Measurements from ENCODE around the gene PARD3B. TPM values are rescaled to one million over a fixed set of nuclear protein-coding genes. Genes with fewer than 3 reads are reported as not detected.

Gene PARD3B
- total and polyA plus RNA-seq, 7 donors: 0.42 to 6.0 (median 4.8) TPM

- ATAC-seq: no peak
Observed at GRCh38 chr2:205531072-205531471, 985.8 kb downstream of the PARD3B start.

GRCh38 chr2:205531489-205532148 lies 986.3 kb downstream of the PARD3B start:
- Histone ChIP-seq H3K4me1 (no peaks in the 10 kb centered on the region), H3K27ac (no peak overlapping the region), H3K4me3 (no peak overlapping the region), H3K9me3 (no peaks in the 10 kb centered on the region), H3K36me3 (ENCODE audit: insufficient read depth in 1 of 2, low read depth in 1 of 2) (no peaks in the 10 kb centered on the region), H3K27me3 (ENCODE audit: insufficient read depth in 3 of 3, low read length in 2 of 3) (no peaks in the 10 kb centered on the region)
- no peak for ATAC-seq
- no peak for DNase-seq
- TF ChIP-seq CTCF (IDR thresholded peaks at IDR 0.05): no peak
- intact Hi-C loops (cut with DNase I): no loop called here
- WGBS, 3 donors: 88 to 91% (median 89%) methylated on average over 9 of the region's 9 CpGs

More at GRCh38 chr2:205531072-205531471, 985.8 kb downstream of the PARD3B start:
- no peak for TF ChIP-seq CTCF (IDR thresholded peaks at IDR 0.05)
- Histone ChIP-seq H3K27ac (no peak overlapping the region), H3K4me1 (no peaks in the 10 kb centered on the region), H3K9me3 (no peaks in the 10 kb centered on the region), H3K4me3 (no peak overlapping the region), H3K27me3 (ENCODE audit: insufficient read depth in 3 of 3, low read length in 2 of 3) (no peaks in the 10 kb centered on the region), H3K36me3 (ENCODE audit: insufficient read depth in 1 of 2, low read depth in 1 of 2) (no peaks in the 10 kb centered on the region)
- intact Hi-C loops (cut with DNase I): no loop called here
- 67 to 78% (median 73%) methylated on average over 2 of the region's 2 CpGs for WGBS, 3 donors
- no peak for DNase-seq

GRCh38 chr2:205535001-205535400 lies 989.7 kb downstream of the PARD3B start:
- 57 to 69% (median 67%) methylated on average over 3 of the region's 3 CpGs for WGBS, 3 donors
- no peaks in the 10 kb centered on the region for H3K4me1 ChIP-seq
- H3K9me3 ChIP-seq: no peaks in the 10 kb centered on the region
- H3K36me3 ChIP-seq (ENCODE audit: insufficient read depth in 1 of 2, low read depth in 1 of 2): no peaks in the 10 kb centered on the region
- DNase-seq: no peak
- no peak overlapping the region for H3K27ac ChIP-seq
- no peak for ATAC-seq
- H3K27me3 ChIP-seq (ENCODE audit: insufficient read depth in 3 of 3, low read length in 2 of 3): no peaks in the 10 kb centered on the region
- no peak for TF ChIP-seq CTCF (IDR thresholded peaks at IDR 0.05)
- H3K4me3 ChIP-seq: no peak overlapping the region
- intact Hi-C loops (cut with DNase I): no loop called here

- DNase-seq: no peak
- intact Hi-C loops (cut with DNase I): no loop called here
- Histone ChIP-seq H3K27me3 (ENCODE audit: insufficient read depth in 3 of 3, low read length in 2 of 3) (no peaks in the 10 kb centered on the region), H3K9me3 (no peaks in the 10 kb centered on the region), H3K27ac (no peak overlapping the region), H3K36me3 (ENCODE audit: insufficient read depth in 1 of 2, low read depth in 1 of 2) (no peaks in the 10 kb centered on the region), H3K4me3 (no peak overlapping the region), H3K4me1 (no peaks in the 10 kb centered on the region)
- ATAC-seq: no peak
- TF ChIP-seq CTCF (IDR thresholded peaks at IDR 0.05): no peak
- WGBS, 3 donors: 30 to 39% (median 37%) methylated on average over 5 of the region's 5 CpGs
Observed at GRCh38 chr2:205539603-205540002, 994.3 kb downstream of the PARD3B start.

GRCh38 chr2:205540036-205540435 lies 994.8 kb downstream of the PARD3B start:
- DNase-seq (no peak), ATAC-seq (no peak)
- Histone ChIP-seq H3K36me3 (ENCODE audit: insufficient read depth in 1 of 2, low read depth in 1 of 2) (no peaks in the 10 kb centered on the region), H3K27me3 (ENCODE audit: insufficient read depth in 3 of 3, low read length in 2 of 3) (no peaks in the 10 kb centered on the region), H3K9me3 (no peaks in the 10 kb centered on the region), H3K4me1 (no peaks in the 10 kb centered on the region), H3K27ac (no peak overlapping the region), H3K4me3 (no peak overlapping the region)
- intact Hi-C loops (cut with DNase I): no loop called here
- WGBS, 3 donors: 29 to 33% (median 31%) methylated on average over 5 of the region's 5 CpGs
- TF ChIP-seq CTCF (IDR thresholded peaks at IDR 0.05): no peak
